Stimulated activated CD8-positive, alpha-beta memory T cell treated with anti-CD3 and anti-CD28 coated beads, Interleukin-12 subunit alpha, Interleukin-12 subunit beta, amount 100 ng/mL, for 4 hours (primary cell): ENCODE data around the gene TMEM41B.
"Not testable (repeated sequence)": the region's sequence is repeated elsewhere in the genome, so short reads cannot be mapped to it uniquely, and the experiment has no call there.

Experiments used
- DNase-seq: peaks from one replicate; pipeline ENCODE4 v3.0.0-alpha.2; 2020; ENCODE audit warnings: low read depth

The TMEM41B gene

GRCh38 chr11:9304178-9304577 is 10.2 kb downstream of the TMEM41B start:
- DNase-seq: no peak

DNA sequence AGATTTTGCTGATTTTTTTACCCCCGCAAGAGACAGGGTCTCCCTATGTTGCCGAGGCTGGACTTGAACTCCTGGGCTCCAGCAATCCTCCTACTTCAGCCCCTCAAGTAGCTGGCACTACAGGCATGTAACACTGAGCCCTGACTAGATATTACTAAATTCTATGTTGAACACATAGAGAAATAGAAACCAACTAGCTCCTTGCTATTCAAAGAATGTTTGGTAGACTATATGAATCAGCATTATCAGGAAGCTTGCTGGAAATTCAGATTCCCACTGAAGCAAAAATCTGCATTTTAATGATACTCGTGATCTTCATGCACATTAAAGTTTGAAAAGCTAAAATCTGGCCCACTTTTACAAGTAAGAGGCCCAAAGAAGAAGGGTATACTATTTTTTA is 11.9 kb downstream of the TMEM41B start:
- no peak for DNase-seq

- DNase-seq: no peak
Observed at GRCh38 chr11:9301720-9302119, 12.7 kb downstream of the TMEM41B start.

- DNase-seq: no peak
Observed at GRCh38 chr11:9293646-9294045, 20.7 kb downstream of the TMEM41B start.

DNA sequence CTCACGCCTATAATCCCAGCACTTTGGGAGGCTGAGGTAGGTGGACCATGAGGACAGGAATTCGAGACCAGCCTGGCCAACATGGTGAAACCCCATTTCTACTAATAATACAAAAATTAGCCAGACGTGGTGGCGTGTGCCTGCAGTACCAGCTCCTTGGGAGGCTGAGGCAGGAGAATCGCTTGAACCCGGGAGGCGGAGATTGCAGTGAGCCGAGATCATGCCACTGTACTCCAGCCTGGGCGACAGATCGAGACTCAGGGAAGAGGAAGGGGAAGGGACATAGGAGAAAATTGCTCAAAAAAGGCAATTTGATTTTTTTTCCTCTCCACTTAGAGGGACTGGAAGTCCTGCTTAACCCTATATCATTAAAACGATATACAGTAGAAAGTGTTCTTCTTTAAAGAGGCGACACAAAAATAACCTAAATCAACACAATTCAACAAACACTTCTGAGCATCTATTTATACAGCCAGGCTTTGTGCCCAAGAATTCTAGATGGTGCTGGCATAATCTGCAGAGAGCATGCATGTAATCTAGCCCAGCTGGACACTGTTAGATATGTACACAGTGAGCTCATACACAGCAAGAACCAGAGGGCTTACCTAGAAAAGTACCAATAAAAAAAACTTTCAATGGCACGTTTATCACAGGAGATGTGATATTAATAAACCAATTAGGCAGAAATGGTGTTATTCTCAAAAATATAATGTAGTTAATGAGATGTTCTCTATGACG is 28.4 kb downstream of the TMEM41B start:
- DNase-seq: no peak

GRCh38 chr11:9280655-9281301 is 33.6 kb downstream of the TMEM41B start:
- DNase-seq: peak; percentile 18

DNA sequence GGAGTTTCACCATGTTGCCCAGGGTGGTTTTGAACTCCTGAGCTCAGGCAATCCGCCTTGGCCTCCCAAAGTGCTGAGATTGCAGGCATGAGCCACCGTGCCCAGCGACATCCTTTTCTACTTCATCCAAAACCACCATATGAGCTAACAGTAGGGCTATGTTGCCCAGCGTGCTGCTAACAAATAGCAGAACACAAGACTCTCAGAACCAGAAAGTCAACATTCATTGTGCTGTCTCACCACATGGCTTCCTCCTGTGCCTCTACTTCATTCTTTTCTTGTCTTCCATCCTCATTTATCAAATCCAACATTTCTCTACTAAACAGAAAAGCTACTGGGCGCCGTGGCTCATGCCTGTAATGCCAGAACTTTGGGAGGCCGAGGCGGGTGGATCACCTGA is 37.2 kb downstream of the TMEM41B start:
- no peak for DNase-seq

DNA sequence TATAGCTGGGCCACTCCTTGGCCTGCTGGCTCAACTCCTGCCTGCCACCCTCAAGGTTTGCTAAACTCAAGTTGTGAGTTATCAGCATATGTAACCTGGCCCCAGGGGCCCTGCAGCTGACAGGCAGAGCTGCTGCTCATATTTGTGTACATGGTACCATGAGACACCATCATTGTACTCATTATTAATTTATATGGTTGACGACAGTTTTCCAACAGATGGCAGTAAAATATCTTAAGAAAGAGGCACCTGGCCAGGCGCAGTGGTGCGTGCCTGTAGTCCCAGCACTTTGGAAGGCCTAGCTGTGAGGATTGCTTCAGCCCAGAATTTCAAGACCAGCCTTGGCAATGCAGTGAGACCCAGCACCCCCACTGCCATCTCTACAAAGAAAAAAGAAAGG is 37.8 kb downstream of the TMEM41B start:
- no peak for DNase-seq

- DNase-seq: no peak
Observed at GRCh38 chr11:9274499-9275258, 39.7 kb downstream of the TMEM41B start.

DNA sequence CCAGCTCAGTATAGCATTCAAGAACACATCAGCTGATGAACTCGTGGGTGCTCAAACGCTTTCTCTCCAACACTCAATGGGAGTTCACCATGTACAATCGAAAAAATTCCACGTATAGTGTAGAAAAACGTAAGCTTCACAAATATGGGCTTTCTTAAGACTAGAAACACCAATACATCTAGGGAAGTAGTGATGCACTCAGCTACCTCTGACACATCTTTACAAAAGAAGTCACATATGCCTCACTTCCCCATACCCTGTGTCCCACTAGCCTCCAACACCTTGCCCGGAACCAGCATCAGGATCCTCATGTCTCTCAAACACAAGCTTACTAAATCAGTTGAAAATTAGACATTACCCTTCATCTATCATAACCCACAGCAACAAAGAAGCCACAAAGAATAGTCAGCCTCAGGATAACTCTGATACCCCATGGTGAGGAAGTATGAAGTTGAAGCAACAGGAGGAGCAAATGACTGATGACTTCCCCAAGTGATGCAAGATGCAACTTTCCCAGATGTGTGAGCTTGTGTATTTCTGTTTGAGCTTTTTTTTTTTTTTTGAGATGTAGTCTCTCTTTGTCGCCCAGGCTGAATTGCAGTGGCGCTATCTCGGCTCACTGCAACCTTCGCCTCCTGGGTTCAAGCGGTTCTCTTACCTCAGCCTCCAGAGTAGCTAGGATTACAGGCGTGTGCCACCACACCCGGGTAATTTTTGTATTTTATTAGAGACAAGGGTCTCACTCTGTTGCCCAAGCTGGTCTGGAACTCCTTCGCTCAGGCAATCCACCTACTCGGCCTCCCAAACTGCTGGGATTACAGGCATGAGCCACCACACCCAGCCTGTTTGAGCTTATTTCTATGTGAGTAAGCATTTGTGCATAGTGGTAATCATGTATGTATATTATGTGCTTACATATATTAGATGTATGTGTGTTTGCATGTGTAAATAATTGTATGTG is 40.7 kb downstream of the TMEM41B start:
- DNase-seq: no peak

DNA sequence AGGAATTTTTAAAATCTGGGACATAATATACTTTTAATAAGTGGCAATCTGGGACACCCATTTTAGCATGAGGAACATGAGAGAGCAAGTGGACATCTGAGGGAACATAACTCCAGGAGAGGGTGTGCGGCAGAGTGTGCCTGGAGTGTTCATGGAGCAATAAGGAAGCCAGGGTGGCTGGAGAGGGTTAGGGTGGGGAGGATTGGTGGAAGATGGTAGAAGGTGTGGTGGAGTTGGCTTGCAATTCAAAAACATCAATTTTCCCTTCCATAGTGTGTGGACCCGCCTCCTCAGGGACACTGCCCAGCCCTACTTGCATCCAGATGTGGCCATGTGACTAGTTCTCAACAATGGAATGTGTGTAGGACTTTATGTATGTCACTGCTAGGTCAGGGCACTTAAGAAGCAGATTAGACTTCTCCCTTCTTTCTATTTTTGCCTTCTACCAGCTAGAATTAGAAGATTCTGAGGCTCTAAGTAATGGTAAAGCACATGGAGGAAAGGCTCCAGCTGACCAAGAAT is 44.8 kb downstream of the TMEM41B start:
- DNase-seq: no peak

GRCh38 chr11:9267680-9268079 is 46.7 kb downstream of the TMEM41B start:
- DNase-seq: no peak

- DNase-seq: no peak
Observed at GRCh38 chr11:9266926-9267325, 47.5 kb downstream of the TMEM41B start.

- no peak for DNase-seq
Observed at GRCh38 chr11:9266132-9266736, 48.2 kb downstream of the TMEM41B start.

- DNase-seq: peak; percentile 52
Observed at GRCh38 chr11:9265211-9266131, 48.9 kb downstream of the TMEM41B start, which contains the start of gene DENND5A. DENND5A (minus strand) TSS chr11:9265350; CDS start chr11:9265069, 281 bp downstream.

DNA sequence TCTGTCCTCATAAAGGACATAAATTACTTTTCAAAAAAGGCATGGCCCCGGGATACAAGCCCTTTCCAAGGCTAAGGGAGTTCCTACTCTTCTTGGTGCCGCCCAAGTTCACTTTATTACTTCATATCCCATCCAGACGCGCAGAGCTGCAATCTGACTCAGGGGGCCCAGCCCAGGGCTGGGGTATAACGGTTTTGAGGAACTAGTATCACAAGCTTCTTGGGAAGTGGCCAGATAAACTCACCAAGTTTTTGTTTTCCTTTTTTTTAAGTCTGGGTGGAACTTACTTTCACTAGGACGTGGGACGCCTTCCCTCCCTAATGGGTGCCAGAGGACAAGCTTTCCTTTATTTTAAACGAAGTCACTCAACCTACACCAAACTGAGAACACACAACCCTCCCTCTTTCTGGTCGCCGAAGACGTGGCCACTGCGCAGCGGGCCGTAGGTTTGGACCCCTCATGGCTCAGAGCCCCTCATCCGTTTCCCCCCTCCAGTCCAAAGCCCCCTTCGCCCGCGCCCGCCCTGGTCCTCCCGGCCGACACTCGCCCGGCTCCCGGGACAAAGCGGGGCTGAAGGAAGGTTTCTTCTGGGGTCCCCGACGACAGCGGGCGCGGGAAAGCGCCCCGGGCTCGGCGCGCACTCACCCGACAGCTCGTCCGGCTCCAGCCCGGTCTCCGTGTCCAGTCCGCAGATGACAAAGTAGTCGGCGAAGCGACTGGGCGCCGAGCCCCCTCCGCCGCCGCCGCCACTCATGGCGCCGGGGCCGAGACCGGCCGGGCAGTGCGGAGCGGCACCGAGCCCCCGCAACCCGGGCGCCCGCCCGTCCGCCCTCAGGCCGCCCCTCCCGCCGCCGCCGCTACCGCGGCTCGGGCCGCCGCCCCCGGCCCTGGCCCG is 49.8 kb downstream of the TMEM41B start:
- peak; percentile 13 for DNase-seq

DNA sequence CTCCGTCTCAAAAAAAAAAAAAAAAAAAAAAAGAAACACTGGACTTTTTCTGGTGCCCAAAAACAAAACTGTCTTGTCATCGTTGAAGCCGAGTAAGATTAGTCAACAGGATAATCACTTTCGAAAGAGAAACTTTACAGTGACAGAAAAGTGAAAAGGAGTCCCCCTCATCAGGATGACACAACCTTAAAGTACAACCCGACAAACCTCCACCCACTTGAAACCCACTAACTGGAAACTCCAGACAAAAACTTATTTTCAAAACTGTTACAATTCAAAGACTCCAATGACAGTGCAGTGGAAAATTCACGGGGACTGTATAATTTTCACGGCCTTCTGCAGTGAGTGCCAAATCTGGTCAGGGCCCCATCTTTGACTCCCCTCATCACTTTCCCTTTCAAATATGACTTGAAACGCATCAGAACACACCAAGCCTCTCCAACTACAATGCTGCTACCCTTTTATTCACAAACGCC is 50.5 kb downstream of the TMEM41B start:
- peak; percentile 27 for DNase-seq

GRCh38 chr11:9260838-9261146 is 53.6 kb downstream of the TMEM41B start:
- not testable (repeated sequence) for DNase-seq
